ENCODE measurements around the gene LMX1B.

The LMX1B gene

DNA sequence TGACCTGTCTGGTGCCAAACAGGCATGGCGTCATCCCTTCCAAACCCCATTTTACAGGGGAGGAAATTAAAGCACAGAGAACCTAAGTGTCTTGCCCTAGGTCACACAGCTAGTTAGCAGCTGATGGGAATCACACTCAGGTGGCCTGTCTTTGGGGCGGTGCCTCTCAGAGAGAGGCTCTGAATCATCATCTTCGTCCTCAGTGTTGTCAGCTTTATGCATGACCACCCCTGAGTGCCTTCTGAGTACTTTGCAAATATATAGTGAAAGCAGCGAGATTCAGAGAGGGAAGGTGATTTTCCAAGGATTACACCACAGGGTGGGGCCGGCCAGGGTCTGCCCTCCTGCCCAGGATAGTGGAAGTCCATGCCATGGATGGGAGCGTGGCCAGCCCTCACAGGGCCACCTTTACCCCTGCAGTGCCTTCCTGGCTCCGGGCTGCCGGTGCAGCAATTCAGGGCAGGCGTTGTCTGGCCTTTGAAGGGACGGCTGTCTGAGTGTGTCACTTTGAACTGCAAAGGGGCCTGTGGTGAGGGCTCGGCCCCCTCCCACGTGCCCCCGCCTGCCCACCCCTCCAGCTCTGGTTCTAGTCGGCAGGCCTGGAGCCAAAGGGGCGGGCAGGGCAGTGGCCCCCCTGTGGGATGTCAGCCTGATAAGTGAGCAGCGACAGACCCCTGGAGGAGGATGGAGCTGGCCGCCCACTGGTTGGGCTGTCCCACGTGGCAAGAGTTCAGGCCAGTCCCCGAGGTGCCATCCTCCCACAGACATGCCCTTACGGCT, 16.9 kb downstream of the LMX1B start:
- no peak for DNase-seq (ENCODE audit: extremely low spot score)
- ChIA-PET CTCF (interaction anchor here (1.1 kb wide), 1 partner anchor 11 kb away, joined by 3 read pairs; no protein-coding TSS in a partner anchor), POLR2A (no interaction called here)
- TF ChIP-seq, protein P1, sequence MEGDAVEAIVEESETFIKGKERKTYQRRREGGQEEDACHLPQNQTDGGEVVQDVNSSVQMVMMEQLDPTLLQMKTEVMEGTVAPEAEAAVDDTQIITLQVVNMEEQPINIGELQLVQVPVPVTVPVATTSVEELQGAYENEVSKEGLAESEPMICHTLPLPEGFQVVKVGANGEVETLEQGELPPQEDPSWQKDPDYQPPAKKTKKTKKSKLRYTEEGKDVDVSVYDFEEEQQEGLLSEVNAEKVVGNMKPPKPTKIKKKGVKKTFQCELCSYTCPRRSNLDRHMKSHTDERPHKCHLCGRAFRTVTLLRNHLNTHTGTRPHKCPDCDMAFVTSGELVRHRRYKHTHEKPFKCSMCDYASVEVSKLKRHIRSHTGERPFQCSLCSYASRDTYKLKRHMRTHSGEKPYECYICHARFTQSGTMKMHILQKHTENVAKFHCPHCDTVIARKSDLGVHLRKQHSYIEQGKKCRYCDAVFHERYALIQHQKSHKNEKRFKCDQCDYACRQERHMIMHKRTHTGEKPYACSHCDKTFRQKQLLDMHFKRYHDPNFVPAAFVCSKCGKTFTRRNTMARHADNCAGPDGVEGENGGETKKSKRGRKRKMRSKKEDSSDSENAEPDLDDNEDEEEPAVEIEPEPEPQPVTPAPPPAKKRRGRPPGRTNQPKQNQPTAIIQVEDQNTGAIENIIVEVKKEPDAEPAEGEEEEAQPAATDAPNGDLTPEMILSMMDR (IDR thresholded peaks at IDR 0.05; ENCODE audit: control extremely low read depth, extremely low read depth, low read depth, missing control alignments), result no peak

- TF ChIP-seq, protein P1 (IDR thresholded peaks at IDR 0.05; ENCODE audit: control extremely low read depth, extremely low read depth, low read depth, missing control alignments), result no peak
- ChIA-PET POLR2A (no interaction called here), CTCF (interaction anchor here (0.7 kb wide), 1 partner anchor 73 kb away, joined by 3 read pairs; no protein-coding TSS in a partner anchor)
- DNase-seq (ENCODE audit: extremely low spot score), result no peak
Observed at GRCh38 chr9:126631254-126631653, 17.5 kb downstream of the LMX1B start.

DNA sequence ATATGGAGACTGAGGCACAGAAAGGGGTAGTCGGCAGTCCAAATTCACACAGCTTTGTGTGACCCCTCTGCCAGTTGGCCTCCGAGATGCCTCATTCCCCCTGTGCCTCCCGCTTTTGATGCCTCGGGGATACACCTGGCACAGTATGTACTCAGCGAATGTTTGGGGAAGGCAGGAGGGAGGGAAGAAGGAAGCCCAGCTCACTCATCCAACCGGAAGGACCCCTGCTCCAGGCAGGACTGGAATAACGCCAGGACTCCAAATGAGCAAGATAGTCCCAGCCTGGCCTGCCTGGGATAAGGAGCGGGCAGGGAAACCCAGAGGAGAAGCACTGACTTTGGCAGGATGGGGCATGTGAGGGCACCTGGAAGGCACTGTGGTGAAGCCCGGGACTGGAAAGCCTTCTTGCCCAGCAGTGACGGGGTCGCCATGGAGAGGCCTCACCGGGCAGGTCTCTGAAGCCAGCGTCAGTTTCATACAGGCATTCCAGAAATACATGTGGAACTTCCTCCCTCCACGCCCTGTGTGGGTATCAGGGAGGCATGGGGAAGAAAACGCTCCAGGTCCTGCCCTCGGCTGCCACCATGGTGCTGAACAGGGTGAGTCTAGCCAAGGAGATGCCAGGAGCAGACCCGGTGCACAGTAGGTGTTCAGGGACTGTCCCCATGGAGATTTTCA, 20.3 kb downstream of the LMX1B start:
- DNase-seq (ENCODE audit: extremely low spot score), result no peak
- POLR2A ChIA-PET, result no interaction called here
- TF ChIP-seq, protein P1 (IDR thresholded peaks at IDR 0.05; ENCODE audit: control extremely low read depth, extremely low read depth, low read depth, missing control alignments), result no peak
- CTCF ChIA-PET, result no interaction called here

DNA sequence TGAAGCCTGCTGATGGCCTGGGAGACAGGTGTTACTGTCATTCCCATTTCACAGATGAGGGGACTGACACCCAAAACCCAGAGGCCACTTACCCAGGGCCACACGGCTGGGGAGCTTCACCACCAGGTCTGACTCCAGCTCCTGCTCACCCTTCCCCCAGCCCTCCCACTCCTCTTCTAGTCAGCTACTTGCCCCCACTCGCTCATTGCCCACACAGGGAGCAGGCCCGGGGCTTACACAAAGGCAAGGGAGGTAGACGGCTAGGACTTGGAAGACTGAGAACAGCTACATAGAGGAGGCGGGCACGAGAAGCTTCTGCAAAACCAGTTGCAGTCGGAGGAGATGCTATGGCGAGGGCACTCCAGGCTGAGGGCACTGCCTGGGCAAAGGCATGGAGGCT, 21.3 kb downstream of the LMX1B start:
- POLR2A ChIA-PET, result no interaction called here
- no peak for DNase-seq (ENCODE audit: extremely low spot score)
- CTCF ChIA-PET, result no interaction called here
- TF ChIP-seq, protein P1 (IDR thresholded peaks at IDR 0.05; ENCODE audit: control extremely low read depth, extremely low read depth, low read depth, missing control alignments), result no peak

GRCh38 chr9:126635661-126636439, 22.1 kb downstream of the LMX1B start:
- ChIA-PET POLR2A (no interaction called here), CTCF (interaction anchor here (1.2 kb wide), 1 partner anchor 146 kb away, joined by 4 read pairs; no protein-coding TSS in a partner anchor)
- TF ChIP-seq, protein P1 (IDR thresholded peaks at IDR 0.05; ENCODE audit: control extremely low read depth, extremely low read depth, low read depth, missing control alignments), result no peak
- no peak for DNase-seq (ENCODE audit: extremely low spot score)

Data from GM10248 (cell line).